ENCODE data around the gene SMIM8.

- TF ChIP-seq, protein P1, sequence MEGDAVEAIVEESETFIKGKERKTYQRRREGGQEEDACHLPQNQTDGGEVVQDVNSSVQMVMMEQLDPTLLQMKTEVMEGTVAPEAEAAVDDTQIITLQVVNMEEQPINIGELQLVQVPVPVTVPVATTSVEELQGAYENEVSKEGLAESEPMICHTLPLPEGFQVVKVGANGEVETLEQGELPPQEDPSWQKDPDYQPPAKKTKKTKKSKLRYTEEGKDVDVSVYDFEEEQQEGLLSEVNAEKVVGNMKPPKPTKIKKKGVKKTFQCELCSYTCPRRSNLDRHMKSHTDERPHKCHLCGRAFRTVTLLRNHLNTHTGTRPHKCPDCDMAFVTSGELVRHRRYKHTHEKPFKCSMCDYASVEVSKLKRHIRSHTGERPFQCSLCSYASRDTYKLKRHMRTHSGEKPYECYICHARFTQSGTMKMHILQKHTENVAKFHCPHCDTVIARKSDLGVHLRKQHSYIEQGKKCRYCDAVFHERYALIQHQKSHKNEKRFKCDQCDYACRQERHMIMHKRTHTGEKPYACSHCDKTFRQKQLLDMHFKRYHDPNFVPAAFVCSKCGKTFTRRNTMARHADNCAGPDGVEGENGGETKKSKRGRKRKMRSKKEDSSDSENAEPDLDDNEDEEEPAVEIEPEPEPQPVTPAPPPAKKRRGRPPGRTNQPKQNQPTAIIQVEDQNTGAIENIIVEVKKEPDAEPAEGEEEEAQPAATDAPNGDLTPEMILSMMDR (optimal IDR thresholded peaks at IDR 0.05 in 1 of 3, IDR thresholded peaks at IDR 0.05 in 1 of 3, conservative IDR thresholded peaks at IDR 0.05 in 1 of 3; ENCODE audit: extremely low read depth in 1 of 3, insufficient read depth in 2 of 3, low read length in 3 of 3), result no peak
- no peak for TF ChIP-seq EZH2 (IDR thresholded peaks at IDR 0.05; ENCODE audit: low read length)
Measured at GRCh38 chr6:87341158-87341557, 18.8 kb downstream of the SMIM8 start.
